PC-3 (cell line): ENCODE data around the gene KLHL36. TPM values are rescaled to one million over a fixed set of nuclear protein-coding genes. Genes with fewer than 3 reads are reported as not detected.

Experiments
- ATAC-seq: fragments of 200-7000 bp; cut with Tn5 transposase; 2 replicates; pipeline ENCODE4 v1.9.1; 2020; ENCODE audit warnings: mild to moderate bottlenecking, moderate library complexity
- BruUV-seq: library from RNA; stranded (reverse); fragments of 400-500 nt; replicated peaks from 2 replicates; lab custom pipeline; 2021; lab: Mats Ljungman, UMichigan
- CTCF ChIA-PET: fragments of 300-600 bp; sonication (Branson Sonifier 250); formaldehyde crosslinking; loops from one replicate; lab custom pipeline; 2022; ENCODE audit warnings: antibody characterized with exemption; lab: Charles Lee
- POLR2A ChIA-PET: fragments of 300-600 bp; sonication (Branson Sonifier 250); formaldehyde crosslinking; loops from one replicate; lab custom pipeline; 2022; ENCODE audit warnings: antibody characterized with exemption; ENCODE audit not compliant: unreplicated experiment; lab: Charles Lee
- DNase-seq: peaks from one replicate; pipeline ENCODE4 v3.0.0-alpha.2; 2015
- H2AFZ ChIP-seq: fragments of 300-600 bp; sonication (generic); 2 replicates; pipeline ENCODE4 v1.6.0; 2016; ENCODE audit warnings: antibody characterized with exemption, low read length
- H3F3A ChIP-seq: fragments of 300-600 bp; sonication (generic); one replicate; pipeline ENCODE4 v1.6.0; 2017; ENCODE audit warnings: antibody characterized with exemption, low read length, control low read depth, mild to moderate bottlenecking; ENCODE audit not compliant: unreplicated experiment
- H3K27ac ChIP-seq: fragments of 300-600 bp; sonication (generic); 2 replicates; pipeline ENCODE4 v1.5.1; 2016; ENCODE audit warnings: mild to moderate bottlenecking, low read length
- H3K27me3 ChIP-seq: fragments of 300-600 bp; sonication (generic); 2 replicates; pipeline ENCODE4 v1.6.1; 2016; ENCODE audit warnings: low read length, mixed read lengths
- H3K36me3 ChIP-seq: fragments of 300-600 bp; sonication (generic); 2 replicates; pipeline ENCODE4 v1.6.1; 2016; ENCODE audit warnings: low read depth, mixed run types, low read length, mixed read lengths
- H3K4me1 ChIP-seq: fragments of 300-600 bp; sonication (generic); 2 replicates; pipeline ENCODE4 v1.5.1; 2016; ENCODE audit warnings: low read length; ENCODE audit not compliant: insufficient read depth
- H3K4me2 ChIP-seq: fragments of 300-600 bp; sonication (generic); 2 replicates; pipeline ENCODE4 v1.6.0; 2016; ENCODE audit warnings: low read length
- H3K4me3 ChIP-seq: fragments of 300-600 bp; sonication (generic); 2 replicates; pipeline ENCODE4 v1.5.1; 2016; ENCODE audit warnings: mild to moderate bottlenecking, low read length, mixed read lengths
- H3K79me2 ChIP-seq: fragments of 300-600 bp; sonication (generic); 2 replicates; pipeline ENCODE4 v1.6.1; 2017; ENCODE audit warnings: low read length, mixed read lengths
- H3K9ac ChIP-seq: fragments of 300-600 bp; sonication (generic); 2 replicates; pipeline ENCODE4 v1.6.0; 2016; ENCODE audit warnings: mild to moderate bottlenecking, low read length
- H3K9me2 ChIP-seq: fragments of 300-600 bp; sonication (generic); replicated peaks from 2 replicates; pipeline ENCODE4 v1.6.1; 2016; ENCODE audit warnings: mixed run types, low read length, mixed read lengths
- H3K9me3 ChIP-seq: fragments of 300-600 bp; sonication (generic); 2 replicates; pipeline ENCODE4 v1.6.1; 2016; ENCODE audit warnings: low read length, mixed read lengths
- H4K20me1 ChIP-seq: fragments of 300-600 bp; sonication (generic); 2 replicates; pipeline ENCODE4 v1.6.1; 2016; ENCODE audit warnings: low read length, mixed read lengths
- CTCF ChIP-seq: fragments of 300-600 bp; sonication (generic); conservative IDR thresholded peaks from 2 replicates; pipeline ENCODE4 v1.5.1; 2017; ENCODE audit warnings: antibody characterized with exemption, low read depth, mild to moderate bottlenecking, low read length
- EZH2 ChIP-seq: fragments of 300-600 bp; sonication (generic); IDR thresholded peaks from one replicate; pipeline ENCODE4 v1.6.1; 2017; ENCODE audit warnings: antibody characterized with exemption, mild to moderate bottlenecking, low read length; ENCODE audit not compliant: unreplicated experiment
- EZH2phosphoT487 ChIP-seq: fragments of 300-600 bp; sonication (generic); IDR thresholded peaks from 2 replicates; pipeline ENCODE4 v1.6.1; 2018; ENCODE audit warnings: mild to moderate bottlenecking, antibody characterized with exemption, low read length, borderline replicate concordance
- intact Hi-C: fragments of 100-400 bp; cut with micrococcal nuclease; formaldehyde crosslinking; loops from 2 replicates; pipeline ENCODE4 v1.9.0; 2023
- total RNA-seq: library from RNA; depleted of rRNA; stranded (reverse); fragments of >200 nt; gene quantifications from 2 replicates; pipeline ENCODE4 v1.2.3, GENCODE V29; 2014

KLHL36 gene
- total RNA-seq, 1 experiment from 2014 or later, result 33.8 TPM

GRCh38 chr16:84665359-84665758 is 17.0 kb downstream of the KLHL36 start:
- Histone ChIP-seq H3K4me2 (no peak overlapping the region), H3K9me3 (no peaks in the 10 kb centered on the region), H3F3A (no peaks in the 10 kb centered on the region), H3K9me2 (no peaks in the 10 kb centered on the region), H3K4me3 (no peak overlapping the region), H3K27ac (no peak overlapping the region), H3K79me2 (no peaks in the 10 kb centered on the region), H4K20me1 (no peaks in the 10 kb centered on the region), H2AFZ (no peak overlapping the region), H3K27me3 (no peaks in the 10 kb centered on the region), H3K36me3 (no peaks in the 10 kb centered on the region; the same call in 1 of the 2 replicates), H3K4me1 (no peaks in the 10 kb centered on the region), H3K9ac (no peak overlapping the region)
- TF ChIP-seq EZH2 (no peak), CTCF (no peak), EZH2phosphoT487 (no peak)
- no peak for DNase-seq
- intact Hi-C loops, result no loop called here
- CTCF ChIA-PET, result no interaction called here
- ATAC-seq, result no peak
- no TSS peak for BruUV-seq
- POLR2A ChIA-PET, result no interaction called here

GRCh38 chr16:84665843-84666242 is 17.5 kb downstream of the KLHL36 start:
- H4K20me1 ChIP-seq, result no peaks in the 10 kb centered on the region
- H2AFZ ChIP-seq, result no peak overlapping the region
- H3K9ac ChIP-seq, result no peak overlapping the region
- no peak overlapping the region for H3K4me3 ChIP-seq
- CTCF ChIA-PET, result no interaction called here
- H3K4me1 ChIP-seq, result no peaks in the 10 kb centered on the region
- no peak overlapping the region for H3K4me2 ChIP-seq
- no peaks in the 10 kb centered on the region for H3K9me2 ChIP-seq
- POLR2A ChIA-PET, result no interaction called here
- intact Hi-C loops, result no loop called here
- H3K36me3 ChIP-seq, result no peaks in the 10 kb centered on the region; the same call in 1 of the 2 replicates
- no TSS peak for BruUV-seq
- TF ChIP-seq CTCF, result no peak
- TF ChIP-seq EZH2, result no peak
- TF ChIP-seq EZH2phosphoT487, result no peak
- no peak overlapping the region for H3K27ac ChIP-seq
- no peaks in the 10 kb centered on the region for H3K9me3 ChIP-seq
- H3F3A ChIP-seq, result no peaks in the 10 kb centered on the region
- DNase-seq (no peak), ATAC-seq (no peak)
- no peaks in the 10 kb centered on the region for H3K27me3 ChIP-seq
- no peaks in the 10 kb centered on the region for H3K79me2 ChIP-seq

- CTCF ChIA-PET, result no interaction called here
- Histone ChIP-seq H2AFZ (no peak overlapping the region), H4K20me1 (no peaks in the 10 kb centered on the region), H3K36me3 (no peaks in the 10 kb centered on the region; the same call in 1 of the 2 replicates), H3F3A (no peaks in the 10 kb centered on the region), H3K9me2 (no peaks in the 10 kb centered on the region), H3K27me3 (no peaks in the 10 kb centered on the region), H3K79me2 (no peaks in the 10 kb centered on the region), H3K4me1 (no peaks in the 10 kb centered on the region), H3K9me3 (no peaks in the 10 kb centered on the region), H3K27ac (no peak overlapping the region), H3K4me3 (no peak overlapping the region), H3K9ac (no peak overlapping the region), H3K4me2 (no peak overlapping the region)
- intact Hi-C loops, result no loop called here
- TF ChIP-seq EZH2phosphoT487 (no peak), EZH2 (no peak), CTCF (no peak)
- ATAC-seq (no peak), DNase-seq (no peak)
- no TSS peak for BruUV-seq
- POLR2A ChIA-PET, result no interaction called here
These were observed 19.4 kb downstream of the KLHL36 start for GRCh38 chr16:84667600-84668309.
